Endometrium (tissue), 2 donors: ENCODE data around the gene SLC25A33.
"Not testable (repeated sequence)": the region's sequence is repeated elsewhere in the genome, so short reads cannot be mapped to it uniquely, and the experiment has no call there.

Experiments used
- FAIRE-seq: peaks from 2 replicates; lab custom pipeline; 2012; peaks lifted over from hg19 to GRCh38; lab: Jason Lieb, UNC
- donor health status: control.
- donor health status: control.

Gene SLC25A33

GRCh38 chr1:9539829-9540550 is 725 bp downstream of the SLC25A33 start:
- FAIRE-seq = no peak

GRCh38 chr1:9542430-9542829 is 3.2 kb downstream of the SLC25A33 start:
- no peak for FAIRE-seq

- FAIRE-seq = no peak
These were observed 5.7 kb downstream of the SLC25A33 start for GRCh38 chr1:9544926-9545325.

- FAIRE-seq = no peak
These were observed 10.8 kb downstream of the SLC25A33 start for GRCh38 chr1:9549955-9550546.

- FAIRE-seq = no peak
These were observed 12.7 kb downstream of the SLC25A33 start for GRCh38 chr1:9551984-9552383.

GRCh38 chr1:9553736-9554144 is 14.5 kb downstream of the SLC25A33 start:
- FAIRE-seq = no peak

GRCh38 chr1:9555942-9556341 is 16.7 kb downstream of the SLC25A33 start:
- FAIRE-seq = no peak

GRCh38 chr1:9557624-9558023 is 18.4 kb downstream of the SLC25A33 start:
- FAIRE-seq = no peak

GRCh38 chr1:9558271-9558945 is 19.1 kb downstream of the SLC25A33 start:
- no peak for FAIRE-seq

GRCh38 chr1:9558946-9559545 is 19.8 kb downstream of the SLC25A33 start:
- no peak for FAIRE-seq

GRCh38 chr1:9559673-9560072 is 20.4 kb downstream of the SLC25A33 start:
- FAIRE-seq = no peak

GRCh38 chr1:9560090-9560489 is 20.8 kb downstream of the SLC25A33 start:
- not testable (repeated sequence) for FAIRE-seq

GRCh38 chr1:9561429-9561828 is 22.2 kb downstream of the SLC25A33 start:
- FAIRE-seq = peak; percentile 87

- FAIRE-seq = no peak
These were observed 30.0 kb downstream of the SLC25A33 start for GRCh38 chr1:9569267-9569666.

GRCh38 chr1:9570886-9571529 is 31.7 kb downstream of the SLC25A33 start:
- FAIRE-seq = not testable (repeated sequence)

- no peak for FAIRE-seq
These were observed 34.5 kb downstream of the SLC25A33 start for GRCh38 chr1:9573723-9574122.

- no peak for FAIRE-seq
These were observed 36.2 kb downstream of the SLC25A33 start for GRCh38 chr1:9575486-9575885.

- FAIRE-seq = no peak
These were observed 37.6 kb downstream of the SLC25A33 start for GRCh38 chr1:9576903-9577302.

- FAIRE-seq = no peak
These were observed 38.2 kb downstream of the SLC25A33 start for GRCh38 chr1:9577423-9577822.

- FAIRE-seq = no peak
These were observed 41.7 kb downstream of the SLC25A33 start for GRCh38 chr1:9580942-9581341.

GRCh38 chr1:9586147-9586766 is 47.0 kb downstream of the SLC25A33 start:
- FAIRE-seq = no peak

GRCh38 chr1:9588551-9589143 is 49.4 kb downstream of the SLC25A33 start, which contains the start of gene TMEM201:
Gene TMEM201 (plus strand): TSS chr1:9588911. CDS start chr1:9588931, 20 bp downstream.
- no peak for FAIRE-seq
